CD8-positive, alpha-beta memory T cell (primary cell): ENCODE measurements around the gene KRTAP5-1. TPM values are rescaled to one million over a fixed set of nuclear protein-coding genes. Genes with fewer than 3 reads are reported as not detected.

ENCODE experiments used
- CTCF ChIA-PET: fragments of 350-600 bp; sonication (Branson Sonifier 250); formaldehyde crosslinking; loops from one replicate; lab custom pipeline; 2021; ENCODE audit warnings: antibody characterized with exemption; lab: Charles Lee
- POLR2A ChIA-PET: fragments of 350-600 bp; sonication (Branson Sonifier 250); formaldehyde crosslinking; loops from one replicate; lab custom pipeline; 2021; ENCODE audit warnings: antibody characterized with exemption; lab: Charles Lee
- DNase-seq, 5 donors: peaks; one replicate each; pipeline versions ENCODE4 v3.0.0 to v3.0.0-alpha.2; 2020 to 2022; ENCODE audit warnings: mixed read lengths in 1 of 5
- H3K27ac ChIP-seq: one replicate; pipeline ENCODE4 v1.7.0; 2013; ENCODE audit warnings: low read depth, mild to moderate bottlenecking, low read length, moderate library complexity
- H3K27me3 ChIP-seq: 2 replicates; pipeline ENCODE4 v1.7.0; 2013; ENCODE audit warnings: low read length, mild to moderate bottlenecking; ENCODE audit not compliant: insufficient read depth, poor library complexity, severe bottlenecking
- H3K36me3 ChIP-seq: 2 replicates; pipeline ENCODE4 v1.7.0; 2013; ENCODE audit warnings: mild to moderate bottlenecking, low read length, moderate library complexity; ENCODE audit not compliant: insufficient read depth
- H3K4me1 ChIP-seq: 2 replicates; pipeline ENCODE4 v1.7.0; 2013; ENCODE audit warnings: mild to moderate bottlenecking, low read length, moderate library complexity; ENCODE audit not compliant: insufficient read depth
- H3K4me3 ChIP-seq: 2 replicates; pipeline ENCODE4 v1.7.0; 2013; ENCODE audit warnings: mild to moderate bottlenecking, low read length
- H3K9me3 ChIP-seq: 2 replicates; pipeline ENCODE4 v1.7.0; 2013; ENCODE audit warnings: mild to moderate bottlenecking, low read length
- H3K27ac Mint-ChIP-seq, 8 donors: one replicate each; pipeline ENCODE4 v1.8.0; 2020 to 2021; ENCODE audit warnings: mixed read lengths in 8 of 8, mild to moderate bottlenecking in 6 of 8, inconsistent platforms in 3 of 8, moderate library complexity in 3 of 8
- H3K27me3 Mint-ChIP-seq, 2 donors: one replicate each; pipeline ENCODE4 v1.8.0; 2020 to 2021; ENCODE audit warnings: mixed read lengths in 2 of 2, mild to moderate bottlenecking in 1 of 2, moderate library complexity in 1 of 2
- H3K36me3 Mint-ChIP-seq, 3 donors: one replicate each; pipeline ENCODE4 v1.8.0; 2020 to 2021; ENCODE audit warnings: mixed read lengths in 3 of 3, inconsistent platforms in 1 of 3, mild to moderate bottlenecking in 1 of 3
- H3K4me1 Mint-ChIP-seq, 3 donors: one replicate each; pipeline ENCODE4 v1.8.0; 2020 to 2021; ENCODE audit warnings: mixed read lengths in 3 of 3, inconsistent platforms in 1 of 3, mild to moderate bottlenecking in 1 of 3
- H3K4me3 Mint-ChIP-seq, 7 donors: one replicate each; pipeline ENCODE4 v1.8.0; 2020 to 2021; ENCODE audit warnings: mixed read lengths in 7 of 7, mild to moderate bottlenecking in 6 of 7, moderate library complexity in 4 of 7, inconsistent platforms in 2 of 7
- H3K9me3 Mint-ChIP-seq, 5 donors: one replicate each; pipeline ENCODE4 v1.8.0; 2020 to 2022; ENCODE audit warnings: mixed read lengths in 5 of 5, mild to moderate bottlenecking in 3 of 5, moderate library complexity in 2 of 5, inconsistent platforms in 1 of 5
- polyA plus RNA-seq: library from polyadenylated mRNA; unstranded; fragments of 300-500 nt; fragmentation: Illumina TruSeq; gene quantifications from one replicate; pipeline ENCODE4 v1.2.3, GENCODE V29; 2021
- total RNA-seq, 2 experiments: library from RNA; stranded (reverse); gene quantifications; one replicate each; pipeline ENCODE4 v1.2.3, GENCODE V29; 2021

Gene KRTAP5-1
- total and polyA plus RNA-seq, 3 experiments from 2014 or later: not detected

- Mint-ChIP-seq H3K27ac (no peak overlapping the region), H3K9me3 (no peaks in the 10 kb centered on the region), H3K4me1 (peaks cover 37 to 57% (median 42%) of the 10 kb centered on the region in 3 donors), H3K36me3 (peaks cover 0 to 47% (median 2%) of the 10 kb centered on the region in 3 donors), H3K4me3 (peak overlapping the region in 4 of 7 donors; percentile 10 to 71 (median 50)), H3K27me3 (peaks cover 3 to 5% of the 10 kb centered on the region in 2 donors)
- Histone ChIP-seq H3K4me3 (no peak overlapping the region), H3K36me3 (peaks cover 11% of the 10 kb centered on the region), H3K4me1 (peaks cover 35% of the 10 kb centered on the region), H3K27me3 (no peaks in the 10 kb centered on the region), H3K9me3 (no peaks in the 10 kb centered on the region), H3K27ac (no peak overlapping the region)
- ChIA-PET POLR2A (no interaction called here), CTCF (interaction anchor here (1.9 to 3.3 kb wide), 2 partner anchors 10 to 38 kb away, joined by 8 to 18 read pairs; no protein-coding TSS in a partner anchor)
- no peak for DNase-seq
These were observed 48.8 kb downstream of the KRTAP5-1 start for GRCh38 chr11:1536065-1536843.

- Mint-ChIP-seq H3K36me3 (peaks cover 0 to 52% (median 2%) of the 10 kb centered on the region in 3 donors), H3K27me3 (peaks cover 0 to under 1% of the 10 kb centered on the region in 2 donors), H3K4me1 (peaks cover 40 to 65% (median 45%) of the 10 kb centered on the region in 3 donors), H3K9me3 (no peaks in the 10 kb centered on the region), H3K4me3 (peak overlapping the region in 3 of 7 donors; percentile 8 to 74 (median 32)), H3K27ac (peak overlapping the region in 2 of 8 donors; percentile 39 to 58)
- no peak for DNase-seq
- ChIA-PET CTCF (no interaction called here), POLR2A (no interaction called here)
- Histone ChIP-seq H3K27me3 (no peaks in the 10 kb centered on the region), H3K4me1 (peaks cover 40% of the 10 kb centered on the region), H3K9me3 (no peaks in the 10 kb centered on the region), H3K4me3 (no peak overlapping the region), H3K27ac (no peak overlapping the region), H3K36me3 (peaks cover 11% of the 10 kb centered on the region)
These were observed 50.4 kb downstream of the KRTAP5-1 start for GRCh38 chr11:1534682-1535081.

Other genes with a start within 250 kb of the KRTAP5-1 start
- gene BRSK2, start 195.3 kb downstream of the KRTAP5-1 start, total RNA-seq: under 1 TPM; 0.35 to 0.59 TPM
- gene BRSK2, start 195.3 kb downstream of the KRTAP5-1 start, polyA plus RNA-seq: 0.23 TPM
- 10 to 100 TPM; 26.6 to 28.7 TPM for gene MOB2, start 98.5 kb downstream of the KRTAP5-1 start, total RNA-seq
- 67.4 TPM for gene MOB2, start 98.5 kb downstream of the KRTAP5-1 start, polyA plus RNA-seq
- 1 to 10 TPM; 2.3 to 4.0 TPM for gene DUSP8, start 13.0 kb downstream of the KRTAP5-1 start, total RNA-seq
- gene DUSP8, start 13.0 kb downstream of the KRTAP5-1 start, polyA plus RNA-seq: 0.75 TPM
- not detected for gene KRTAP5-2, start 13.0 kb upstream of the KRTAP5-1 start, total RNA-seq
- 0.46 TPM for gene KRTAP5-2, start 13.0 kb upstream of the KRTAP5-1 start, polyA plus RNA-seq
- not detected for gene KRTAP5-3, start 23.2 kb upstream of the KRTAP5-1 start, total RNA-seq
- gene KRTAP5-3, start 23.2 kb upstream of the KRTAP5-1 start, polyA plus RNA-seq: not detected
- not detected for gene KRTAP5-4, start 36.9 kb upstream of the KRTAP5-1 start, total RNA-seq
- not detected for gene KRTAP5-4, start 36.9 kb upstream of the KRTAP5-1 start, polyA plus RNA-seq
- not detected for gene KRTAP5-5, start 44.5 kb upstream of the KRTAP5-1 start, total RNA-seq
- not detected for gene KRTAP5-5, start 44.5 kb upstream of the KRTAP5-1 start, polyA plus RNA-seq
- not detected for gene KRTAP5-6, start 111.9 kb upstream of the KRTAP5-1 start, total RNA-seq
- gene KRTAP5-6, start 111.9 kb upstream of the KRTAP5-1 start, polyA plus RNA-seq: not detected
- under 1 TPM; 0.39 to 0.95 TPM for gene IFITM10, start 165.3 kb upstream of the KRTAP5-1 start, total RNA-seq
- gene IFITM10, start 165.3 kb upstream of the KRTAP5-1 start, polyA plus RNA-seq: 0.10 TPM
- gene CTSD, start 178.6 kb upstream of the KRTAP5-1 start, total RNA-seq: 100 to 1,000 TPM; 110 to 116 TPM
- gene CTSD, start 178.6 kb upstream of the KRTAP5-1 start, polyA plus RNA-seq: 206 TPM
- gene SYT8, start 249.7 kb upstream of the KRTAP5-1 start, total RNA-seq: not detected
- not detected for gene SYT8, start 249.7 kb upstream of the KRTAP5-1 start, polyA plus RNA-seq